H1 (cell line): ENCODE results near the gene SEC61A1.

Experiments
- CTCF ChIP-seq, 3 experiments: IDR thresholded peaks; 1 replicate in 2 of 3; 2 replicates in 1 of 3; pipeline versions ENCODE4 v1.5.1 to v1.6.1; 2011; ENCODE audit warnings: low read length in 3 of 3, mild to moderate bottlenecking in 3 of 3, inconsistent platforms in 2 of 3, low read depth in 1 of 3, moderate library complexity in 1 of 3; ENCODE audit not compliant: insufficient read depth in 1 of 3; ENCODE audit errors: control extremely low read depth in 1 of 3
- HDAC6 ChIP-seq: IDR thresholded peaks from one replicate; pipeline ENCODE4 v1.7.1; 2012; ENCODE audit warnings: low read depth, mild to moderate bottlenecking, inconsistent platforms, low read length, moderate library complexity
- JUND ChIP-seq: IDR thresholded peaks from 2 replicates; pipeline ENCODE4 v1.6.1; 2011; ENCODE audit warnings: mild to moderate bottlenecking, improper control_type of control experiment, low read length
- KDM5A ChIP-seq: fragments of 200-600 bp; IDR thresholded peaks from 2 replicates; pipeline ENCODE4 v1.7.1; 2012; ENCODE audit warnings: mild to moderate bottlenecking, low read length, inconsistent platforms, mixed read lengths
- MAX ChIP-seq: IDR thresholded peaks from 2 replicates; pipeline ENCODE4 v1.6.1; 2012; ENCODE audit warnings: inconsistent platforms
- TAF1 ChIP-seq: IDR thresholded peaks from 2 replicates; pipeline ENCODE4 v1.6.1; 2011; ENCODE audit warnings: mild to moderate bottlenecking, low read depth, low read length

- peak in 2 of 3 experiments; percentile 71 to 83; a peak in 3 of 4 replicates for TF ChIP-seq CTCF (IDR thresholded peaks at IDR 0.05; ENCODE audit: control extremely low read depth in 1 of 3, insufficient read depth in 1 of 3, low read depth in 1 of 3, low read length in 3 of 3)
- TF ChIP-seq KDM5A, result no peak
- no peak; the same call in none of the 2 replicates for TF ChIP-seq MAX
- TF ChIP-seq HDAC6, result no peak
- TF ChIP-seq JUND, result 0 out of 2 replicates have a peak, but pooled peaks have one; percentile 13
- TF ChIP-seq TAF1, result 0 out of 2 replicates have a peak, but pooled peaks have one; percentile 34
Observed at GRCh38 chr3:128075522-128076482, 23.6 kb downstream of the SEC61A1 start.
